SK-N-MC (cell line): ENCODE measurements around the gene CCSAP.

ENCODE experiments used
- EZH2 ChIP-seq: fragments of 200-600 bp; sonication (generic); IDR thresholded peaks from one replicate; pipeline ENCODE4 v1.6.1; 2017; ENCODE audit warnings: antibody characterized with exemption
- POLR2AphosphoS5 ChIP-seq: IDR thresholded peaks from 2 replicates; pipeline ENCODE4 v1.6.1; 2012; ENCODE audit warnings: mild to moderate bottlenecking, low read depth, low read length, borderline replicate concordance

- no peak for TF ChIP-seq POLR2AphosphoS5
- no peak for TF ChIP-seq EZH2
Measured at GRCh38 chr1:229355661-229356060, 12.8 kb upstream of the CCSAP start.
